CD4-positive, alpha-beta T cell treated with Interferon alpha-2 for 1 hour (primary cell): ENCODE measurements around the gene CALY.

Experiments used
- DNase-seq, 2 donors: peaks; one replicate each; pipeline ENCODE4 v3.0.0-alpha.2; 2020 to 2022

CALY gene

GRCh38 chr10:133350950-133351329 lies 14.2 kb upstream of the CALY start:
- DNase-seq: no peak

GRCh38 chr10:133350283-133350949 lies 13.7 kb upstream of the CALY start:
- no peak for DNase-seq

- DNase-seq: no peak
These were observed 12.9 kb upstream of the CALY start for GRCh38 chr10:133349577-133350011.

GRCh38 chr10:133349160-133349568 lies 12.5 kb upstream of the CALY start:
- no peak for DNase-seq

- DNase-seq: no peak
These were observed 11.2 kb upstream of the CALY start for GRCh38 chr10:133347710-133348517.

- no peak for DNase-seq
These were observed 9.7 kb upstream of the CALY start for GRCh38 chr10:133346413-133346812.

- no peak for DNase-seq
These were observed 7.5 kb upstream of the CALY start for GRCh38 chr10:133344236-133344635.

- no peak for DNase-seq
These were observed 6.9 kb upstream of the CALY start for GRCh38 chr10:133343558-133343957.

GRCh38 chr10:133342942-133343341 lies 6.2 kb upstream of the CALY start:
- no peak for DNase-seq

GRCh38 chr10:133341983-133342382 lies 5.3 kb upstream of the CALY start:
- DNase-seq: no peak

GRCh38 chr10:133339708-133340380 lies 3.1 kb upstream of the CALY start:
- no peak for DNase-seq

- no peak for DNase-seq
These were observed 1.7 kb upstream of the CALY start for GRCh38 chr10:133338080-133339071.

- no peak for DNase-seq
These were observed 652 bp upstream of the CALY start for GRCh38 chr10:133337370-133337725.

- DNase-seq: no peak
These were observed 549 bp downstream of the CALY start for GRCh38 chr10:133336118-133336576.

GRCh38 chr10:133335246-133336117 lies 1.2 kb downstream of the CALY start:
- DNase-seq: peak; percentile 86 to 87

- peak in 1 of 2 donors; percentile 20 for DNase-seq
These were observed 2.0 kb downstream of the CALY start for GRCh38 chr10:133334503-133335245.

GRCh38 chr10:133332936-133333699 lies 3.6 kb downstream of the CALY start:
- no peak for DNase-seq

- DNase-seq: peak; percentile 83 to 89
These were observed 7.0 kb downstream of the CALY start for GRCh38 chr10:133329491-133330202.
